K562 (cell line): Measurements from ENCODE around the gene RNF151. TPM values are rescaled to one million over a fixed set of nuclear protein-coding genes. Genes with fewer than 3 reads are reported as not detected.
A peak's percentile ranks its signal among the peaks of the same experiment; 100 is the strongest.

Experiments used
- CBX5 ChIP-seq: IDR thresholded peaks from 2 replicates; pipeline ENCODE4 v1.6.1; 2014; ENCODE audit warnings: low read depth, borderline replicate concordance
- DPF2 ChIP-seq: fragments of 450-650 bp; IDR thresholded peaks from 2 replicates; pipeline ENCODE4 v1.6.1; 2016
- GMEB1 ChIP-seq: fragments of 250-450 bp; sonication (Bioruptor Pico); IDR thresholded peaks from 2 replicates; pipeline ENCODE4 v1.4.0; 2020; ENCODE audit warnings: mild to moderate bottlenecking
- HDAC2 ChIP-seq: fragments of 450-650 bp; IDR thresholded peaks from 2 replicates; pipeline ENCODE4 v1.6.1; 2016; ENCODE audit warnings: mild to moderate bottlenecking
- HNRNPL ChIP-seq: fragments of 200-400 bp; formaldehyde crosslinking; IDR thresholded peaks from 2 replicates; pipeline ENCODE4 v1.6.1; 2017; ENCODE audit warnings: low read depth, mild to moderate bottlenecking, low read length
- PKNOX1 ChIP-seq: fragments of 450-650 bp; IDR thresholded peaks from 2 replicates; pipeline ENCODE4 v1.6.1; 2016
- POLR2A ChIP-seq: fragments of 450-650 bp; conservative IDR thresholded peaks from 2 replicates; pipeline ENCODE4 v1.6.1; 2016
- REST ChIP-seq, 2 experiments: fragments of 450-650 bp; formaldehyde crosslinking in 1 of 2; IDR thresholded peaks; 2 replicates each; pipeline versions ENCODE4 v1.4.0 to v1.6.1; 2014 to 2020; ENCODE audit warnings: mild to moderate bottlenecking in 2 of 2, borderline replicate concordance in 1 of 2, low read depth in 1 of 2
- SMARCA4 ChIP-seq: fragments of 450-650 bp; IDR thresholded peaks from 2 replicates; pipeline ENCODE4 v1.6.1; 2016
- TAF15 ChIP-seq: fragments of 200-400 bp; formaldehyde crosslinking; IDR thresholded peaks from 2 replicates; pipeline ENCODE4 v1.6.1; 2017; ENCODE audit warnings: mild to moderate bottlenecking, low read depth, low read length, moderate library complexity
- ZZZ3 ChIP-seq: fragments of 450-650 bp; IDR thresholded peaks from 2 replicates; pipeline ENCODE4 v1.6.1; 2016; ENCODE audit warnings: antibody characterized with exemption, mild to moderate bottlenecking, moderate library complexity
- polyA plus RNA-seq, 8 experiments: library from polyadenylated mRNA; depleted of rRNA in 4 of 8; stranded (reverse) in 5 of 8; unstranded in 3 of 8; fragments of >200 nt; fragmentation: Nextera tagmentation in 2 of 8; fragmentation: Illumina TruSeq in 1 of 8; extraction: Ambion mirVana in 2 of 8; extraction: Trizol in 1 of 8; gene quantifications; 2 replicates each; pipeline versions ENCODE4 v1.2.1 to v1.2.3, GENCODE V29; 2011 to 2014; ENCODE audit warnings: inconsistent platforms in 1 of 8, missing spikeins in 1 of 8
- total RNA-seq, 7 experiments: library from RNA; depleted of rRNA in 6 of 7; stranded (reverse); fragments of >200 nt in 6 of 7; fragmentation: Illumina TruSeq in 2 of 7; extraction: Trizol in 2 of 7; gene quantifications; 2 replicates each; pipeline versions ENCODE4 v1.2.1 to v1.2.3, GENCODE V29; 2011 to 2021; ENCODE audit warnings: low replicate concordance in 1 of 7

Gene RNF151
- total and polyA plus RNA-seq, 9 of the 15 experiments (the other 6 are each of a cell fraction or from before 2014, with no cell fraction given) = not detected

GRCh38 chr16:1942047-1942809 is 24.4 kb upstream of the RNF151 start (continued):
- TF ChIP-seq REST (IDR thresholded peaks at IDR 0.05; ENCODE audit: borderline replicate concordance) = no peak; the same call in 1 of the 2 replicates
- no peak for TF ChIP-seq REST (CRISPR knock-in tag; IDR thresholded peaks at IDR 0.05; ENCODE audit: low read depth)
- no peak for TF ChIP-seq CBX5
- TF ChIP-seq DPF2 = peak; percentile 66
- TF ChIP-seq PKNOX1 = peak; percentile 60; the same call in 1 of the 2 replicates
- no peak for TF ChIP-seq GMEB1 (CRISPR knock-in tag)
- no peak for TF ChIP-seq ZZZ3
- TF ChIP-seq POLR2A = no peak
- no peak for TF ChIP-seq TAF15
- no peak for TF ChIP-seq HNRNPL
- peak; percentile 71 for TF ChIP-seq SMARCA4
- TF ChIP-seq HDAC2 = no peak
